Liver (tissue), 9 donors: ENCODE data around the gene PCDHGA9. TPM values are rescaled to one million over a fixed set of nuclear protein-coding genes. Genes with fewer than 3 reads are reported as not detected.
A peak's percentile ranks its signal among the peaks of the same experiment; 100 is the strongest.

Source experiments
- DNase-seq: peaks from one replicate; pipeline ENCODE4 v3.0.0-alpha.2; 2017; ENCODE audit warnings: low spot score
- H3K27ac ChIP-seq, 2 donors: one replicate each; pipeline ENCODE4 v1.7.0; 2013; ENCODE audit warnings: inconsistent platforms in 2 of 2, low read length in 2 of 2, control low read depth in 1 of 2, low read depth in 1 of 2, mild to moderate bottlenecking in 1 of 2
- H3K27me3 ChIP-seq, 4 donors: one replicate each; pipeline versions ENCODE4 v1.6.1 to v1.7.0; 2013; ENCODE audit warnings: low read length in 3 of 4, inconsistent platforms in 1 of 4, mild to moderate bottlenecking in 1 of 4, moderate library complexity in 1 of 4; ENCODE audit not compliant: control insufficient read depth in 4 of 4, insufficient read depth in 4 of 4
- H3K36me3 ChIP-seq, 4 donors: one replicate each; pipeline versions ENCODE4 v1.6.1 to v1.7.0; 2013; ENCODE audit warnings: low read length in 3 of 4, mild to moderate bottlenecking in 3 of 4, low read depth in 1 of 4, moderate library complexity in 1 of 4; ENCODE audit not compliant: control insufficient read depth in 4 of 4, insufficient read depth in 3 of 4
- H3K4me1 ChIP-seq, 4 donors: one replicate each; pipeline versions ENCODE4 v1.6.1 to v1.7.0; 2013; ENCODE audit warnings: low read length in 3 of 4, mild to moderate bottlenecking in 3 of 4, moderate library complexity in 1 of 4; ENCODE audit not compliant: control insufficient read depth in 4 of 4, insufficient read depth in 4 of 4
- H3K4me3 ChIP-seq, 3 donors: one replicate each; pipeline versions ENCODE4 v1.6.1 to v1.7.0; 2013; ENCODE audit warnings: low read length in 3 of 3, control low read depth in 1 of 3, low read depth in 1 of 3, mild to moderate bottlenecking in 1 of 3
- H3K9ac ChIP-seq, 2 donors: one replicate each; pipeline ENCODE4 v1.7.0; 2013; ENCODE audit warnings: low read length in 2 of 2, mild to moderate bottlenecking in 2 of 2, moderate library complexity in 2 of 2, control low read depth in 1 of 2, low read depth in 1 of 2
- H3K9me3 ChIP-seq, 4 donors: one replicate each; pipeline versions ENCODE4 v1.6.1 to v1.7.0; 2013; ENCODE audit warnings: low read length in 3 of 4; ENCODE audit not compliant: control insufficient read depth in 4 of 4
- EGR1 ChIP-seq, 2 donors: IDR thresholded peaks; 2 replicates each; pipeline ENCODE4 v1.6.1; 2016 to 2018; ENCODE audit warnings: antibody characterized with exemption in 2 of 2, low read depth in 2 of 2
- FOXA1 ChIP-seq: IDR thresholded peaks from 2 replicates; pipeline ENCODE4 v1.6.1; 2016; ENCODE audit warnings: antibody characterized with exemption
- GABPA ChIP-seq, 2 donors: IDR thresholded peaks in 1 of 2; conservative IDR thresholded peaks in 1 of 2; 2 replicates each; pipeline ENCODE4 v1.6.1; 2016; ENCODE audit warnings: antibody characterized with exemption in 2 of 2, mild to moderate bottlenecking in 1 of 2, moderate library complexity in 1 of 2
- HNF4A ChIP-seq, 2 donors: conservative IDR thresholded peaks; 2 replicates each; pipeline ENCODE4 v1.6.1; 2016; ENCODE audit warnings: antibody characterized with exemption in 2 of 2, mild to moderate bottlenecking in 2 of 2
- JUND ChIP-seq, 2 donors: IDR thresholded peaks; 2 replicates each; pipeline ENCODE4 v1.6.1; 2016; ENCODE audit warnings: antibody characterized with exemption in 2 of 2
- NR2F2 ChIP-seq: IDR thresholded peaks from 2 replicates; pipeline ENCODE4 v1.6.1; 2016; ENCODE audit warnings: antibody characterized with exemption
- RAD21 ChIP-seq, 2 donors: IDR thresholded peaks; 2 replicates each; pipeline ENCODE4 v1.6.1; 2016; ENCODE audit warnings: antibody characterized with exemption in 2 of 2, mild to moderate bottlenecking in 2 of 2
- RXRA ChIP-seq, 2 donors: IDR thresholded peaks; 2 replicates each; pipeline ENCODE4 v1.6.1; 2017 to 2018; ENCODE audit warnings: antibody characterized with exemption in 2 of 2, mild to moderate bottlenecking in 1 of 2
- SP1 ChIP-seq: IDR thresholded peaks from 2 replicates; pipeline ENCODE4 v1.6.1; 2018; ENCODE audit warnings: antibody characterized with exemption, mild to moderate bottlenecking
- TAF1 ChIP-seq: conservative IDR thresholded peaks from 2 replicates; pipeline ENCODE4 v1.6.1; 2016; ENCODE audit warnings: antibody characterized with exemption, mild to moderate bottlenecking
- YY1 ChIP-seq: IDR thresholded peaks from 2 replicates; pipeline ENCODE4 v1.6.1; 2016; ENCODE audit warnings: antibody characterized with exemption, mild to moderate bottlenecking
- WGBS: extraction: QIAGEN DNeasy Blood & Tissue Kit; methylation state at CpG from one replicate; pipeline ENCODE4 v1.1.7; 2013; 5-methylcytosine and 5-hydroxymethylcytosine counted together
- polyA plus RNA-seq, 2 donors: library from polyadenylated mRNA; stranded (reverse) in 1 of 2; unstranded in 1 of 2; fragments of 200-250 nt in 1 of 2; fragments of >200 nt in 1 of 2; fragmentation: Nextera tagmentation in 1 of 2; extraction: Ambion mirVana in 1 of 2; gene quantifications; one replicate each; pipeline versions ENCODE4 v1.2.1 to v1.2.3, GENCODE V29; 2013 to 2015
- total RNA-seq, 2 donors: library from RNA; depleted of rRNA; stranded (reverse); fragments of >200 nt; gene quantifications; one replicate each; pipeline ENCODE4 v1.2.3, GENCODE V29; 2014
- TF ChIP-seq, protein P1 (sequence below): IDR thresholded peaks from 2 replicates; pipeline ENCODE4 v1.6.1; 2016; ENCODE audit warnings: antibody characterized with exemption
- TF ChIP-seq, protein P2 (sequence below): IDR thresholded peaks from 2 replicates; pipeline ENCODE4 v1.6.1; 2016; ENCODE audit warnings: antibody characterized with exemption, mild to moderate bottlenecking
- TF ChIP-seq, protein P3 (sequence below): fragments of 150-350 bp; IDR thresholded peaks from 2 replicates; pipeline ENCODE4 v1.5.1; 2017; ENCODE audit warnings: improper control_type of control experiment, low read depth, low read length; ENCODE audit not compliant: missing input control
- TF ChIP-seq, protein P4 (sequence below): IDR thresholded peaks from 2 replicates; pipeline ENCODE4 v1.6.1; 2016; ENCODE audit warnings: antibody characterized with exemption
- TF ChIP-seq, protein P5 (sequence below): IDR thresholded peaks from 2 replicates; pipeline ENCODE4 v1.6.1; 2016; ENCODE audit warnings: antibody characterized with exemption
- donor health status: healthy.
- donor health status: healthy.
- donor health status: healthy.
- donor health status: healthy.
- donor health status: healthy.

Gene PCDHGA9
- total and polyA plus RNA-seq, 4 donors, result 0.11 to 2.8 (median 0.57) TPM

DNA sequence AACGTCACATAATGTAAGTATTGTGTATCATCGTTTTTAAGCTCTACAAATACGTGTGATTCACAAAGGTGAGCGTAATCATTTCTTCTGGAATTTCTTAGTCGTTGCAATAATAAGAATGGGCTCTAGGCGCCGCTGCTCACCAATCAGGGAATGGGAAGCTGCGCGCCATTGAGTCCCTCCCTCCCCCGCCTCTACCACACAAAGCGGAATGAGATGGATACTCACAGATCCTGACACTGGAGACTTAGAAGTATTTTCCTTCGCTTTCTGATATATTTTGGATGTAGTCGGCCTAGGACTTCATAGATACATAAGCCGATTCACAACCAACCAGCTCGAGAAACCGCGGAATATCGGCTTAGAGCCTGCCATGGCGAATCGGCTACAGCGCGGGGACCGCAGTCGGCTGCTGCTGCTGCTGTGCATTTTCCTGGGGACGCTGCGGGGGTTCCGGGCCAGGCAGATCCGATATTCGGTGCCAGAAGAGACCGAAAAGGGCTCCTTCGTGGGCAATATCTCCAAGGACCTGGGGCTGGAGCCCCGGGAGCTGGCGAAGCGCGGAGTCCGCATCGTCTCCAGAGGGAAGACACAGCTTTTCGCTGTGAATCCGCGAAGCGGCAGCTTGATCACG, 18.4 kb downstream of the PCDHGA9 start, which contains the start of gene PCDHGA11:
PCDHGA11 (plus strand) TSS at position 197 of the 634 bp plus-strand sequence; CDS start at position 374, 177 bp downstream.
- Histone ChIP-seq H3K9ac (no peak within 1 kb of the TSS), H3K4me1 (no peaks in the 10 kb centered on the region), H3K4me3 (peak within 1 kb of the TSS; percentile 25 to 65 (median 59)), H3K36me3 (no peaks in the 10 kb centered on the region), H3K9me3 (peaks cover 52 to 81% (median 59%) of the 10 kb centered on the region in 4 donors), H3K27ac (no peak within 1 kb of the TSS), H3K27me3 (peaks cover 0 to 5% (median 0%) of the 10 kb centered on the region in 4 donors)
- WGBS, result 18% methylated on average over 42 of the region's 42 CpGs
- no peak for DNase-seq
- TF ChIP-seq RAD21 (IDR thresholded peaks at IDR 0.05), result peak; percentile 21 to 59
- TF ChIP-seq, protein P1, sequence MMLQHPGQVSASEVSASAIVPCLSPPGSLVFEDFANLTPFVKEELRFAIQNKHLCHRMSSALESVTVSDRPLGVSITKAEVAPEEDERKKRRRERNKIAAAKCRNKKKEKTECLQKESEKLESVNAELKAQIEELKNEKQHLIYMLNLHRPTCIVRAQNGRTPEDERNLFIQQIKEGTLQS, result no peak
- no peak for TF ChIP-seq GABPA (IDR thresholded peaks at IDR 0.05 in 1 of 2, conservative IDR thresholded peaks at IDR 0.05 in 1 of 2)
- TF ChIP-seq, protein P2, sequence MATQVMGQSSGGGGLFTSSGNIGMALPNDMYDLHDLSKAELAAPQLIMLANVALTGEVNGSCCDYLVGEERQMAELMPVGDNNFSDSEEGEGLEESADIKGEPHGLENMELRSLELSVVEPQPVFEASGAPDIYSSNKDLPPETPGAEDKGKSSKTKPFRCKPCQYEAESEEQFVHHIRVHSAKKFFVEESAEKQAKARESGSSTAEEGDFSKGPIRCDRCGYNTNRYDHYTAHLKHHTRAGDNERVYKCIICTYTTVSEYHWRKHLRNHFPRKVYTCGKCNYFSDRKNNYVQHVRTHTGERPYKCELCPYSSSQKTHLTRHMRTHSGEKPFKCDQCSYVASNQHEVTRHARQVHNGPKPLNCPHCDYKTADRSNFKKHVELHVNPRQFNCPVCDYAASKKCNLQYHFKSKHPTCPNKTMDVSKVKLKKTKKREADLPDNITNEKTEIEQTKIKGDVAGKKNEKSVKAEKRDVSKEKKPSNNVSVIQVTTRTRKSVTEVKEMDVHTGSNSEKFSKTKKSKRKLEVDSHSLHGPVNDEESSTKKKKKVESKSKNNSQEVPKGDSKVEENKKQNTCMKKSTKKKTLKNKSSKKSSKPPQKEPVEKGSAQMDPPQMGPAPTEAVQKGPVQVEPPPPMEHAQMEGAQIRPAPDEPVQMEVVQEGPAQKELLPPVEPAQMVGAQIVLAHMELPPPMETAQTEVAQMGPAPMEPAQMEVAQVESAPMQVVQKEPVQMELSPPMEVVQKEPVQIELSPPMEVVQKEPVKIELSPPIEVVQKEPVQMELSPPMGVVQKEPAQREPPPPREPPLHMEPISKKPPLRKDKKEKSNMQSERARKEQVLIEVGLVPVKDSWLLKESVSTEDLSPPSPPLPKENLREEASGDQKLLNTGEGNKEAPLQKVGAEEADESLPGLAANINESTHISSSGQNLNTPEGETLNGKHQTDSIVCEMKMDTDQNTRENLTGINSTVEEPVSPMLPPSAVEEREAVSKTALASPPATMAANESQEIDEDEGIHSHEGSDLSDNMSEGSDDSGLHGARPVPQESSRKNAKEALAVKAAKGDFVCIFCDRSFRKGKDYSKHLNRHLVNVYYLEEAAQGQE, result no peak
- TF ChIP-seq, protein P3, sequence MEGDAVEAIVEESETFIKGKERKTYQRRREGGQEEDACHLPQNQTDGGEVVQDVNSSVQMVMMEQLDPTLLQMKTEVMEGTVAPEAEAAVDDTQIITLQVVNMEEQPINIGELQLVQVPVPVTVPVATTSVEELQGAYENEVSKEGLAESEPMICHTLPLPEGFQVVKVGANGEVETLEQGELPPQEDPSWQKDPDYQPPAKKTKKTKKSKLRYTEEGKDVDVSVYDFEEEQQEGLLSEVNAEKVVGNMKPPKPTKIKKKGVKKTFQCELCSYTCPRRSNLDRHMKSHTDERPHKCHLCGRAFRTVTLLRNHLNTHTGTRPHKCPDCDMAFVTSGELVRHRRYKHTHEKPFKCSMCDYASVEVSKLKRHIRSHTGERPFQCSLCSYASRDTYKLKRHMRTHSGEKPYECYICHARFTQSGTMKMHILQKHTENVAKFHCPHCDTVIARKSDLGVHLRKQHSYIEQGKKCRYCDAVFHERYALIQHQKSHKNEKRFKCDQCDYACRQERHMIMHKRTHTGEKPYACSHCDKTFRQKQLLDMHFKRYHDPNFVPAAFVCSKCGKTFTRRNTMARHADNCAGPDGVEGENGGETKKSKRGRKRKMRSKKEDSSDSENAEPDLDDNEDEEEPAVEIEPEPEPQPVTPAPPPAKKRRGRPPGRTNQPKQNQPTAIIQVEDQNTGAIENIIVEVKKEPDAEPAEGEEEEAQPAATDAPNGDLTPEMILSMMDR, result peak; percentile 32

DNA sequence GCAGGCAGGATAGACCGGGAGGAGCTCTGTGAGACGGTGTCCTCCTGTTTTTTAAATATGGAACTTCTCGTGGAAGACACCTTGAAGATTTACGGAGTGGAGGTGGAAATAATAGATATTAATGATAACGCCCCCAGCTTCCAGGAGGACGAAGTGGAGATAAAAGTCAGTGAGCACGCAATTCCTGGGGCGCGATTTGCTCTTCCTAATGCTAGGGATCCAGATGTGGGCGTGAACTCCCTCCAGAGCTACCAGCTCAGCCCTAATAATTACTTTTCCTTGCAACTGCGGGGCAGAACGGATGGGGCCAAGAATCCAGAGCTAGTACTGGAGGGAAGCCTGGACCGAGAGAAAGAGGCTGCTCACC, 18.9 kb downstream of the PCDHGA9 start:
- WGBS, result 14% methylated on average over 13 of the region's 13 CpGs
- Histone ChIP-seq H3K9ac (no peak overlapping the region), H3K4me1 (no peaks in the 10 kb centered on the region), H3K9me3 (peaks cover 56 to 81% (median 61%) of the 10 kb centered on the region in 4 donors), H3K36me3 (peaks cover 0 to 4% (median 0%) of the 10 kb centered on the region in 4 donors), H3K27me3 (peaks cover 0 to 5% (median 0%) of the 10 kb centered on the region in 4 donors), H3K27ac (no peak overlapping the region), H3K4me3 (peak overlapping the region; percentile 25 to 65 (median 52))
- no peak for DNase-seq
- no peak for TF ChIP-seq EGR1 (IDR thresholded peaks at IDR 0.05; ENCODE audit: low read depth in 2 of 2)
- TF ChIP-seq, protein P4, sequence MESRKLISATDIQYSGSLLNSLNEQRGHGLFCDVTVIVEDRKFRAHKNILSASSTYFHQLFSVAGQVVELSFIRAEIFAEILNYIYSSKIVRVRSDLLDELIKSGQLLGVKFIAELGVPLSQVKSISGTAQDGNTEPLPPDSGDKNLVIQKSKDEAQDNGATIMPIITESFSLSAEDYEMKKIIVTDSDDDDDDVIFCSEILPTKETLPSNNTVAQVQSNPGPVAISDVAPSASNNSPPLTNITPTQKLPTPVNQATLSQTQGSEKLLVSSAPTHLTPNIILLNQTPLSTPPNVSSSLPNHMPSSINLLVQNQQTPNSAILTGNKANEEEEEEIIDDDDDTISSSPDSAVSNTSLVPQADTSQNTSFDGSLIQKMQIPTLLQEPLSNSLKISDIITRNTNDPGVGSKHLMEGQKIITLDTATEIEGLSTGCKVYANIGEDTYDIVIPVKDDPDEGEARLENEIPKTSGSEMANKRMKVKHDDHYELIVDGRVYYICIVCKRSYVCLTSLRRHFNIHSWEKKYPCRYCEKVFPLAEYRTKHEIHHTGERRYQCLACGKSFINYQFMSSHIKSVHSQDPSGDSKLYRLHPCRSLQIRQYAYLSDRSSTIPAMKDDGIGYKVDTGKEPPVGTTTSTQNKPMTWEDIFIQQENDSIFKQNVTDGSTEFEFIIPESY, result no peak
- no peak for TF ChIP-seq TAF1
- TF ChIP-seq RXRA (IDR thresholded peaks at IDR 0.05), result no peak
- no peak for TF ChIP-seq JUND (IDR thresholded peaks at IDR 0.05)
- TF ChIP-seq, protein P2, result no peak
- no peak for TF ChIP-seq YY1
- TF ChIP-seq, protein P1, result no peak
- no peak for TF ChIP-seq SP1
- no peak for TF ChIP-seq NR2F2
- TF ChIP-seq HNF4A (conservative IDR thresholded peaks at IDR 0.05), result no peak
- TF ChIP-seq GABPA (IDR thresholded peaks at IDR 0.05 in 1 of 2, conservative IDR thresholded peaks at IDR 0.05 in 1 of 2), result no peak
- TF ChIP-seq, protein P5, sequence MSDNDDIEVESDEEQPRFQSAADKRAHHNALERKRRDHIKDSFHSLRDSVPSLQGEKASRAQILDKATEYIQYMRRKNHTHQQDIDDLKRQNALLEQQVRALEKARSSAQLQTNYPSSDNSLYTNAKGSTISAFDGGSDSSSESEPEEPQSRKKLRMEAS, result no peak
- TF ChIP-seq FOXA1, result no peak
